ENCODE results near the gene ISCU. TPM values are rescaled to one million over a fixed set of nuclear protein-coding genes. Genes with fewer than 3 reads are reported as not detected.
A peak's percentile ranks its signal among the peaks of the same experiment; 100 is the strongest.

ISCU gene
- total RNA-seq, 4 donors from 2014 or later = 207 to 257 (median 242) TPM

- WGBS = 93% methylated on average over 9 of the region's 9 CpGs
- Histone ChIP-seq H3K4me3 (no peak overlapping the region), H3K4me1 (no peaks in the 10 kb centered on the region), H3K9me3 (no peaks in the 10 kb centered on the region), H3K36me3 (peaks cover 75 to 100% (median 92%) of the 10 kb centered on the region in 4 donors), H3K27ac (replicated peaks in 1 of 4) (no peak overlapping the region), H3K27me3 (no peaks in the 10 kb centered on the region)
- DNase-seq (ENCODE audit: extremely low spot score) = no peak
- no peak for TF ChIP-seq EP300 (IDR thresholded peaks at IDR 0.05)
- TF ChIP-seq POLR2A (IDR thresholded peaks at IDR 0.05; ENCODE audit: low read depth) = no peak
- TF ChIP-seq CTCF (IDR thresholded peaks at IDR 0.05) = no peak
- TF ChIP-seq POLR2AphosphoS5 (IDR thresholded peaks at IDR 0.05) = no peak
- intact Hi-C loops (cut with DNase I) = no loop called here
Observed at GRCh38 chr12:108530161-108530560, 32.2 kb upstream of the ISCU start.

DNA sequence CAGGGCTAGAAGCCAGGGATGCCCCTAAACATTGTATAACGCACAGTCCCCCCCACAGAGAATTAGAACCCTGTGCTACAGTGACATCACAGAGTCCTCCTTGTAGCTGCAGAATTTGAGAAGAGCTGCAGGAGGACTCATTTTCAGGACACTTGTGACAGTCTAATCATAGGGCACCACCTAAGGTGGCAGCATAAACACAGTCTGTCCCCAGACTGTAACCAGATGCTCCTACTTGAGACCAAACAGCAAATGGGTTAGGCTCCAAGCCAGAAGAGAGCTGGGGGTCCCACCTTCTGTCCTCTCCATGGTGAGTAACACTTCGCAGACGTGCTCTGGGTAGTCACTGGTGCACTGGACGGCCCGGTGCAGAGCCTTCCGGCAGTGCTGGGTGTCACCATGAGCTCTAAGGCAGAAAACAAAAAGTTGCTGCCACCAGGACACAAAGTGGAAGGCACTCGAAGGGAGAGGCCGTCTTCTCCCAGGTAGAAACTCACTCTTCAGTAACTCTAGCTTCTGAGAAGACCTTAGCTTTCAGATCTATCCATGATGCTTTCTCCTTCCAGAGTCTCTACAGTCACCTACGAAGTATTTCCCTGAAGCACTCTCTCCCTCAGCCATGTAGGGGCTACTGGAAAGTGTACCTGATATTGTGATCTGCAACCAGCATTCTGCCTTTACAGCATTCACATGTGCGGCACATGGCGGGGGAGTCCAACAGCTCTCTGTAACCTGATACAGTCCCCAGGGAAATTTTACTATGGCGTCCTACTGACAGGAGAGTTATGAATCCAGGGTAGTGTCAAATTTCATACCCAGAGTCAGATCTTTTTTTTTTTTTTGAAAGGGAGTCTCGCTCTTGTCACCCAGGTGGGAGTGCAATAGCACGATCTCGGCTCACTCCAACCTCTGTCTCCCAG lies 30.2 kb upstream of the ISCU start:
- Histone ChIP-seq H3K4me1 (no peaks in the 10 kb centered on the region), H3K9me3 (no peaks in the 10 kb centered on the region), H3K36me3 (peaks cover 73 to 100% (median 92%) of the 10 kb centered on the region in 4 donors), H3K27ac (replicated peaks in 1 of 4) (no peak overlapping the region), H3K27me3 (no peaks in the 10 kb centered on the region), H3K4me3 (no peak overlapping the region)
- intact Hi-C loops (cut with DNase I) = no loop called here
- TF ChIP-seq POLR2A (IDR thresholded peaks at IDR 0.05; ENCODE audit: low read depth) (no peak), CTCF (IDR thresholded peaks at IDR 0.05) (no peak), EP300 (IDR thresholded peaks at IDR 0.05) (no peak), POLR2AphosphoS5 (IDR thresholded peaks at IDR 0.05) (no peak)
- 84% methylated on average over 13 of the region's 15 CpGs for WGBS
- peak; percentile 87 for DNase-seq (ENCODE audit: extremely low spot score)

DNA sequence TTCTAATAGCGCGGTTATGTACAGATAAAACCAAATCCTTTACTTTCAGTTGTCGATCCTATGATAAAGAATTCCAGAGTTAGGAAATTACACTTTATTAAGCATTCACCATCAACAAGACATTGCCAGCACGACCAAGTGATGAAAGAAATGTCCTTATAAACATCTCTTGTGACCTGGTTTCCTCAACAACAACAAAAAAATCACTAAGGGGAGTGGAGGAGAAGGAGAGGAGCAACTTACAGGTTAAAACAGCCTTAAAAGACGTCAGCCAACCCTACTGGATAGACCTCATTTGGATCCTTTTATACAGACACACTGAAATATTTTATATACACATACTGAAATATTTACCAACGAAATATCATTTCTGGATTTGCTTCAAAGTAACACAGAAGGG lies 24.2 kb upstream of the ISCU start:
- 79% methylated on average over 6 of the region's 6 CpGs for WGBS
- Histone ChIP-seq H3K36me3 (peaks cover 33 to 81% (median 57%) of the 10 kb centered on the region in 4 donors), H3K4me1 (peaks cover 0 to 6% (median 2%) of the 10 kb centered on the region in 4 donors)

DNA sequence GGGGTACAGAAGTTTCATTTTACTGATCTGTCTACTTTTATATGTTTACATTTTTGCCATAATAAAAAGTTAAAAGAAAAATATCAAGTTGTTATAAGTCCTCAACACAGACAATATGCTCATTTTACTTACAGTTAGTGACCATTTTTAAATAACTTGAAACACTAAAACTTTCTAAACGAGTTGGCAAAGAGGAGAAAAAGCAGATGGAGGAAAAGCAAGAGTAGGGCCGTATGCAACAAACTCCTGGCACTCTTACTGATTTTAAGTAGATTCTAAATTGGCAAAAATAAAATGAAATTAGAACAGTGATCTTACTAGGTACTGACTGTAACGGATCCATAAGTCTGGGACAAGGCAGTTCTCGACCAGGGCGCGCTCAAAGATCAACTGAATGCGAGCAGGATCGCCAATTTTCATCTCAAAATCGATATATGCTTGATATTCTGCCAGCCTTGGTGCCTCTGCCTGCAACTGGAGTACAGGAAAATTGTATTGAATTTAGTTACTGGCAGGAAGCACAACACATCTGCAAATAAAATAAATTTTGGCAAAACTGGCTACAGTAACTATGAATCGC lies 23.7 kb upstream of the ISCU start:
- Histone ChIP-seq H3K9me3 (no peaks in the 10 kb centered on the region), H3K4me1 (peaks cover 0 to 6% (median 2%) of the 10 kb centered on the region in 4 donors), H3K36me3 (peaks cover 38 to 81% (median 60%) of the 10 kb centered on the region in 4 donors), H3K27me3 (no peaks in the 10 kb centered on the region), H3K4me3 (no peak overlapping the region), H3K27ac (replicated peaks in 1 of 4) (no peak overlapping the region)
- peak; percentile 26 for DNase-seq (ENCODE audit: extremely low spot score)
- WGBS = 90% methylated on average over 10 of the region's 10 CpGs
- TF ChIP-seq EP300 (IDR thresholded peaks at IDR 0.05) (no peak), POLR2AphosphoS5 (IDR thresholded peaks at IDR 0.05) (no peak)
- intact Hi-C loops (cut with DNase I) = no loop called here

More for the DNA sequence above, 24.2 kb upstream of the ISCU start:
- no peak overlapping the region for H3K27ac ChIP-seq (replicated peaks in 1 of 4)
- no peaks in the 10 kb centered on the region for H3K27me3 ChIP-seq
- DNase-seq (ENCODE audit: extremely low spot score) = no peak
- H3K4me3 ChIP-seq = no peak overlapping the region
- intact Hi-C loops (cut with DNase I) = no loop called here
- no peak for TF ChIP-seq CTCF (IDR thresholded peaks at IDR 0.05)
- no peak for TF ChIP-seq POLR2AphosphoS5 (IDR thresholded peaks at IDR 0.05)
- no peak for TF ChIP-seq EP300 (IDR thresholded peaks at IDR 0.05)
- TF ChIP-seq POLR2A (IDR thresholded peaks at IDR 0.05; ENCODE audit: low read depth) = no peak
- H3K9me3 ChIP-seq = no peaks in the 10 kb centered on the region

DNA sequence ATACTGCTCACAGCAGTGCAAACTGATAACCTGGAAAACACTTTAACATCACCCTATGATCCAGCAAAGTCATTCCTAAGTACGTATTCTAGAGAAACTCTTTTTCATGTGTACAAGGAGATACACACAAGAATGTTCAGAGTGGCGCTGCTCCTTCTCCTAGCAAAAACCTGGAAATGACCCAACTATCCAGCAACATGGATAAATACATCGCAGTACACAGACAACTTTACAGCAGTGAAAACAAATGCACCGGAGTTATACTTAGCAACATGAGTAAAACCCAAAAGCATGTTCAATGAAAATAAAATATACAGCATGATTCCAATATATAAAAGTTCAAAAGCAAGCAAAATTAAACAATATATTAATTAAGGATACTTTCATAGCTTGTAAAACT lies 20.1 kb upstream of the ISCU start:
- Histone ChIP-seq H3K4me1 (peaks cover 0 to 6% (median 2%) of the 10 kb centered on the region in 4 donors), H3K27me3 (no peaks in the 10 kb centered on the region), H3K27ac (replicated peaks in 1 of 4) (no peak overlapping the region), H3K9me3 (no peaks in the 10 kb centered on the region), H3K36me3 (peaks cover 42 to 81% (median 61%) of the 10 kb centered on the region in 4 donors), H3K4me3 (no peak overlapping the region)
- TF ChIP-seq POLR2A (IDR thresholded peaks at IDR 0.05; ENCODE audit: low read depth) (no peak), EP300 (IDR thresholded peaks at IDR 0.05) (no peak), CTCF (IDR thresholded peaks at IDR 0.05) (no peak), POLR2AphosphoS5 (IDR thresholded peaks at IDR 0.05) (no peak)
- intact Hi-C loops (cut with DNase I) = no loop called here
- no peak for DNase-seq (ENCODE audit: extremely low spot score)
- WGBS = 83% methylated on average over 4 of the region's 4 CpGs

All from esophagus muscularis mucosa (tissue), 4 donors.